Left lung (tissue), 10 donors: Measurements from ENCODE around the gene PRKG1. TPM values are rescaled to one million over a fixed set of nuclear protein-coding genes. Genes with fewer than 3 reads are reported as not detected.

Source experiments
- ATAC-seq: fragments of 200-7000 bp; cut with Tn5 transposase; one replicate; pipeline ENCODE4 v1.9.1; 2020; ENCODE audit warnings: moderate library complexity
- DNase-seq, 4 donors: peaks; one replicate each; pipeline ENCODE4 v3.0.0-alpha.2; 2013 to 2020
- H3K27ac ChIP-seq, 2 donors: fragments of 200-600 bp; sonication (generic) in 1 of 2; one replicate each; pipeline versions ENCODE4 v1.5.0 to v1.8.0; 2020 to 2021
- H3K27me3 ChIP-seq, 2 donors: fragments of 200-600 bp; sonication (generic) in 1 of 2; one replicate each; pipeline versions ENCODE4 v1.5.0 to v1.8.0; 2020 to 2021
- H3K36me3 ChIP-seq, 2 donors: fragments of 200-600 bp; sonication (generic) in 1 of 2; one replicate each; pipeline versions ENCODE4 v1.5.0 to v1.8.0; 2020 to 2021
- H3K4me1 ChIP-seq, 2 donors: fragments of 200-600 bp; one replicate each; pipeline ENCODE4 v1.8.0; 2021
- H3K4me3 ChIP-seq, 2 donors: fragments of 200-600 bp; sonication (generic) in 1 of 2; one replicate each; pipeline versions ENCODE4 v1.5.0 to v1.8.0; 2020 to 2021; ENCODE audit warnings: mild to moderate bottlenecking in 1 of 2
- H3K9me3 ChIP-seq, 2 donors: fragments of 200-600 bp; sonication (generic) in 1 of 2; one replicate each; pipeline versions ENCODE4 v1.5.0 to v1.8.0; 2020 to 2021
- CTCF ChIP-seq, 2 donors: fragments of 200-600 bp; sonication (generic) in 1 of 2; IDR thresholded peaks; one replicate each; pipeline versions ENCODE4 v1.5.0 to v1.8.0; 2021; ENCODE audit warnings: antibody characterized with exemption in 2 of 2
- intact Hi-C, 2 donors: fragments of 100-400 bp; cut with DNase I; formaldehyde crosslinking; loops; one replicate each; pipeline versions ENCODE4 v1.11.2 to v1.14.2; 2022
- polyA plus RNA-seq, 6 donors: library from polyadenylated mRNA; unstranded; fragments of 120-200 nt; gene quantifications; one replicate each; pipeline ENCODE4 v1.2.1, GENCODE V29; 2013; ENCODE audit not compliant: insufficient read length in 6 of 6
- total RNA-seq, 2 donors: library from RNA; stranded (reverse); fragmentation: NEBNext Ultra II Directional; extraction: Animal tissue kit (Norgen Biotek cat#: 25700); gene quantifications; one replicate each; pipeline ENCODE4 v1.2.1, GENCODE V29; 2021
- donor health status: DM: no; HTN: yes; CAD: no.
- donor health status: DM: no; HTN: no; CAD: no.

The PRKG1 gene
- total and polyA plus RNA-seq, 8 donors, result 15.6 to 29.0 (median 17.8) TPM

GRCh38 chr10:51843966-51844365 lies 769.7 kb downstream of the PRKG1 start:
- H3K4me3 ChIP-seq, result no peak overlapping the region
- DNase-seq, result no peak
- no peak overlapping the region for H3K27ac ChIP-seq
- intact Hi-C loops, result no loop called here
- H3K27me3 ChIP-seq, result no peaks in the 10 kb centered on the region
- TF ChIP-seq CTCF (IDR thresholded peaks at IDR 0.05), result no peak
- no peaks in the 10 kb centered on the region for H3K9me3 ChIP-seq
- H3K4me1 ChIP-seq, result no peaks in the 10 kb centered on the region
- ATAC-seq, result no peak
- H3K36me3 ChIP-seq, result no peaks in the 10 kb centered on the region

DNA sequence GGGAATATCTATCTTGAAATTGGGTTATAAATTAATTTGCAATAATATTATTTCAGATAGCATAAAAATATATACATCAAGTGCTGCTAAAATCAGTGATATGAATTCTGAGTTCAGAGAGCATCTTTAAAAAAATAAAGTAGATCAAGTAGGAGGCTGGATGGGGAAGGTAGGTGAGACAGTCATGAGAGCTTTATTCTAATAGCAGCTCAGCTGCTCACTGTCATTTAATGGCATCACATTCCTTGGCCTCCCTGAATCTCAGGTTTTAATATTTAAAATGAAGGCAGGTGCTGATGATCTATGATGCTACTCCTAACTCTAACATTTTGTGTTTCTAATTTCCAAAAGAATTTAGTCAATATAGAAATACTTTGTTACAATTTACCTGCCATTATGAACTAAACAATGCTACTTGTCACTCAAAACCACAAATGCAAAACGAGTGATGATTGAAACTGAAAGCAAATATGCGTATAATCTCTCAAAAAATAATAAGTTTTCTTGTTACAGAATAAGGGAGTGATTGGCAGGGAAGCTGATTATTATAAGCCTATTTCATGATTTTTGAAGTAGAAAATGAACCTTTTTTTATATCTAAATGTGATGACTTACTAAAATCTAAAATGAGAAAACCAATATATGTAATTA lies 772.7 kb downstream of the PRKG1 start:
- DNase-seq, result no peak
- no peaks in the 10 kb centered on the region for H3K27me3 ChIP-seq
- H3K36me3 ChIP-seq, result no peaks in the 10 kb centered on the region
- no peaks in the 10 kb centered on the region for H3K9me3 ChIP-seq
- no peak for TF ChIP-seq CTCF (IDR thresholded peaks at IDR 0.05)
- no peak overlapping the region for H3K27ac ChIP-seq
- no peaks in the 10 kb centered on the region for H3K4me1 ChIP-seq
- intact Hi-C loops, result no loop called here
- no peak for ATAC-seq
- no peak overlapping the region for H3K4me3 ChIP-seq

GRCh38 chr10:51852297-51852696 lies 778.0 kb downstream of the PRKG1 start:
- intact Hi-C loops, result no loop called here
- Histone ChIP-seq H3K36me3 (no peaks in the 10 kb centered on the region), H3K27me3 (no peaks in the 10 kb centered on the region), H3K4me1 (no peaks in the 10 kb centered on the region), H3K4me3 (no peak overlapping the region), H3K9me3 (no peaks in the 10 kb centered on the region), H3K27ac (no peak overlapping the region)
- no peak for ATAC-seq
- DNase-seq, result no peak
- TF ChIP-seq CTCF (IDR thresholded peaks at IDR 0.05), result no peak

DNA sequence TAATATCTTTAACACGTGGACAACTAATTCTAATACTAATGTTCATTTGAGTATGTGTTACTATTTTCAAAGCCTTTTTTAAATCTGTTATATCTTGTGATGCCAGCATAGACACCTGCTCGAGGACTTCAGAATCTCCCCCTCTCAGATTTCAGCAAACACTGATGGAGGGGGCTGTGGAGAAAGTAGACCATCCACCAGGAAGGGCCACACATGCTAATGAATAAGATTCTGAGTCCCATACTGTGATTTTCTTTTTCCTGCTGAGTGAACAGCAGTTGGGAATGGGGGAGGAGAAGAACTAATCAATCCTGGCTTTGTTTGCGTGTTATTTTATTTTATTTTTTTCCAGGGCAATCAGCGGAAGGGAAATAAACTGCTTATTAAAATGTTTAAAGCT lies 783.0 kb downstream of the PRKG1 start:
- no peak overlapping the region for H3K4me3 ChIP-seq
- ATAC-seq (no peak), DNase-seq (no peak)
- intact Hi-C loops, result no loop called here
- no peaks in the 10 kb centered on the region for H3K36me3 ChIP-seq
- TF ChIP-seq CTCF (IDR thresholded peaks at IDR 0.05), result no peak
- H3K27ac ChIP-seq, result no peak overlapping the region
- no peaks in the 10 kb centered on the region for H3K4me1 ChIP-seq
- H3K27me3 ChIP-seq, result no peaks in the 10 kb centered on the region
- no peaks in the 10 kb centered on the region for H3K9me3 ChIP-seq

DNA sequence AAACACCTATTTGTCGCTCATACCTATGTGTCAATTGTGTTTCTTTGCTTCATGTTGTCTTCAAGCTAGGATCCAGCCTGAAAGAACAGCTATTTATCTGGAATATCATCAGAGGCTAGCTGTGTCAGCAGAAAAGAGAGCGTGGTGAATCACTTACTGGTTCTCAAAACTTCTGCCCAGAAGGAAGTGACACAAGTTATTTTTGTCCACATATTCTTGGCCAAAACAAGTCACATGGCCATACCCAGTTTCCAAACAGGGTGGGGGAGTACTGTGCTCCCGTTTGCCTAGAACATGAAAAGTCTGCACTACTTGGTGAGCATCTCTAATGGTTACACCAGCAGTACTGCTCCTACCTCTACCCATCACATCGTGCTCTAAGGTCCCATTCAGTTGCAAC lies 786.0 kb downstream of the PRKG1 start:
- peak; percentile 59 for ATAC-seq
- Histone ChIP-seq H3K4me3 (no peak overlapping the region), H3K27me3 (no peaks in the 10 kb centered on the region), H3K9me3 (no peaks in the 10 kb centered on the region), H3K4me1 (no peaks in the 10 kb centered on the region), H3K36me3 (no peaks in the 10 kb centered on the region), H3K27ac (no peak overlapping the region)
- no peak for DNase-seq
- TF ChIP-seq CTCF (IDR thresholded peaks at IDR 0.05), result no peak
- intact Hi-C loops, result no loop called here
